ENCODE data around the gene ZFP1. TPM values are rescaled to one million over a fixed set of nuclear protein-coding genes. Genes with fewer than 3 reads are reported as not detected.
A peak's percentile ranks its signal among the peaks of the same experiment; 100 is the strongest.

Gene ZFP1
- total and polyA plus RNA-seq, 9 of the 15 experiments (the other 6 are each of a cell fraction or from before 2014, with no cell fraction given), result 2.6 to 14.7 (median 11.6) TPM

DNA sequence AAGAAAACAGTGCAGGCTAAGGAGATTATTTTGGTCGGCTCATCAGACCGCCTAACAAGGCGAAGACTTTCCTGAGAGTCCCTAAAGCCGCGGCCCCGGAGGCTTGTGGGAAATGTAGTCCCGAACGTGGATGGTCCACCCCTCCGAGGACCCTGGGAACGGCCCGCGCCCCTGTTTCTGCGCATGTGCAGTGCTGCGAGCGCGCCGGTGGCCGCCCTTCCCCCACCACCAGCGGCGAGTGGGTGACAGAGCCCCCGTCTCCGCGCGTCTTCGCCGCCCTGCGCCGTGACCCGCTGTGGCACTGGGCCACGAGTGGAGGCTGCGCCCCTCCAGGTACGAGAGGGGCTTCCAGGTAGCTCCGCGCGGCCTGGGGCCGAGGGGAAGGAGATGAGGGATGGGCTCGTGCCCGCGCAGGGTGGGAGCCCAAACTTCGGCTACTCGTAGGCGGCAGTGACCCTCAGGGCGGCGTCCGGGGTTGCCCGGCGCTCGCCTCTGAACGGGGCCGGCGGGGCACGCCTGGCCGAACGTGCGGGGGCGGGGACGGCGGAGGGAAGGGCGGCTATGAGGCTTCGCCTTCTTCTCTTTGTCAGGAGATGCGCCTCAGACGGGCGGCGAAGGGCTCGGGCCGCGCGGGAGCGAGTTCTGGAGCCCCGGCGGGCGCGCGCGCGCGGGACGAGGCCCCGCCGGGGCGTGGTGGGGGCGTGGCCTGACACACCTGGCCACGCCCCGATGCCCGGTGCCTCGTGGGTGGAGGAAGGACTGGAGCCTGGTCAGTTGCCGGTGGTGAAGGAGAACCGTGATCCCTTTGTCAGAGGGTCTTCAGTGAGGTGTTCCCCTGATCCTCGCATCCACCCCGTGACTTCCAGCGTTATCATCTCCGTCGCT lies at the start of gene ZFP1 (continued):
- TF ChIP-seq, protein P1, sequence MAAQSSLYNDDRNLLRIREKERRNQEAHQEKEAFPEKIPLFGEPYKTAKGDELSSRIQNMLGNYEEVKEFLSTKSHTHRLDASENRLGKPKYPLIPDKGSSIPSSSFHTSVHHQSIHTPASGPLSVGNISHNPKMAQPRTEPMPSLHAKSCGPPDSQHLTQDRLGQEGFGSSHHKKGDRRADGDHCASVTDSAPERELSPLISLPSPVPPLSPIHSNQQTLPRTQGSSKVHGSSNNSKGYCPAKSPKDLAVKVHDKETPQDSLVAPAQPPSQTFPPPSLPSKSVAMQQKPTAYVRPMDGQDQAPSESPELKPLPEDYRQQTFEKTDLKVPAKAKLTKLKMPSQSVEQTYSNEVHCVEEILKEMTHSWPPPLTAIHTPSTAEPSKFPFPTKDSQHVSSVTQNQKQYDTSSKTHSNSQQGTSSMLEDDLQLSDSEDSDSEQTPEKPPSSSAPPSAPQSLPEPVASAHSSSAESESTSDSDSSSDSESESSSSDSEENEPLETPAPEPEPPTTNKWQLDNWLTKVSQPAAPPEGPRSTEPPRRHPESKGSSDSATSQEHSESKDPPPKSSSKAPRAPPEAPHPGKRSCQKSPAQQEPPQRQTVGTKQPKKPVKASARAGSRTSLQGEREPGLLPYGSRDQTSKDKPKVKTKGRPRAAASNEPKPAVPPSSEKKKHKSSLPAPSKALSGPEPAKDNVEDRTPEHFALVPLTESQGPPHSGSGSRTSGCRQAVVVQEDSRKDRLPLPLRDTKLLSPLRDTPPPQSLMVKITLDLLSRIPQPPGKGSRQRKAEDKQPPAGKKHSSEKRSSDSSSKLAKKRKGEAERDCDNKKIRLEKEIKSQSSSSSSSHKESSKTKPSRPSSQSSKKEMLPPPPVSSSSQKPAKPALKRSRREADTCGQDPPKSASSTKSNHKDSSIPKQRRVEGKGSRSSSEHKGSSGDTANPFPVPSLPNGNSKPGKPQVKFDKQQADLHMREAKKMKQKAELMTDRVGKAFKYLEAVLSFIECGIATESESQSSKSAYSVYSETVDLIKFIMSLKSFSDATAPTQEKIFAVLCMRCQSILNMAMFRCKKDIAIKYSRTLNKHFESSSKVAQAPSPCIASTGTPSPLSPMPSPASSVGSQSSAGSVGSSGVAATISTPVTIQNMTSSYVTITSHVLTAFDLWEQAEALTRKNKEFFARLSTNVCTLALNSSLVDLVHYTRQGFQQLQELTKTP (IDR thresholded peaks at IDR 0.05; ENCODE audit: low read depth in 1 of 2, partially characterized antibody in 2 of 2), result peak in 1 of 2 experiments; percentile 93
- peak; percentile 29; the same call in 1 of the 2 replicates for TF ChIP-seq PML (IDR thresholded peaks at IDR 0.05; ENCODE audit: low read length)
- TF ChIP-seq JUN (IDR thresholded peaks at IDR 0.05; ENCODE audit: borderline replicate concordance, low read depth, low read length), result 0 out of 2 replicates have a peak, but pooled peaks have one; percentile 25
- TF ChIP-seq JUN (CRISPR knock-in tag; IDR thresholded peaks at IDR 0.05; ENCODE audit: borderline replicate concordance), result no peak
- TF ChIP-seq RBBP5 (IDR thresholded peaks at IDR 0.05; ENCODE audit: borderline replicate concordance, insufficient read depth, low read length, poor library complexity, severe bottlenecking), result peak; percentile 84
- TF ChIP-seq ZNF12 (CRISPR knock-in tag; IDR thresholded peaks at IDR 0.05), result 0 out of 2 replicates have a peak, but pooled peaks have one; percentile 60
- peak; percentile 96 to 97 for TF ChIP-seq NRF1 (conservative IDR thresholded peaks at IDR 0.05 in 1 of 2, IDR thresholded peaks at IDR 0.05 in 1 of 2)
- peak; percentile 10; the same call in 1 of the 2 replicates for TF ChIP-seq GABPA (tag; conservative IDR thresholded peaks at IDR 0.05; ENCODE audit: low read depth)
- TF ChIP-seq, protein P2, sequence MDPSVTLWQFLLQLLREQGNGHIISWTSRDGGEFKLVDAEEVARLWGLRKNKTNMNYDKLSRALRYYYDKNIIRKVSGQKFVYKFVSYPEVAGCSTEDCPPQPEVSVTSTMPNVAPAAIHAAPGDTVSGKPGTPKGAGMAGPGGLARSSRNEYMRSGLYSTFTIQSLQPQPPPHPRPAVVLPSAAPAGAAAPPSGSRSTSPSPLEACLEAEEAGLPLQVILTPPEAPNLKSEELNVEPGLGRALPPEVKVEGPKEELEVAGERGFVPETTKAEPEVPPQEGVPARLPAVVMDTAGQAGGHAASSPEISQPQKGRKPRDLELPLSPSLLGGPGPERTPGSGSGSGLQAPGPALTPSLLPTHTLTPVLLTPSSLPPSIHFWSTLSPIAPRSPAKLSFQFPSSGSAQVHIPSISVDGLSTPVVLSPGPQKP (CRISPR knock-in tag; IDR thresholded peaks at IDR 0.05), result no peak
- peak; percentile 39 for TF ChIP-seq KDM5B (IDR thresholded peaks at IDR 0.05; ENCODE audit: insufficient replicate concordance, low read depth, low read length)
- peak; percentile 73; the same call in 1 of the 2 replicates for TF ChIP-seq EP400 (IDR thresholded peaks at IDR 0.05)
- TF ChIP-seq, protein P3, sequence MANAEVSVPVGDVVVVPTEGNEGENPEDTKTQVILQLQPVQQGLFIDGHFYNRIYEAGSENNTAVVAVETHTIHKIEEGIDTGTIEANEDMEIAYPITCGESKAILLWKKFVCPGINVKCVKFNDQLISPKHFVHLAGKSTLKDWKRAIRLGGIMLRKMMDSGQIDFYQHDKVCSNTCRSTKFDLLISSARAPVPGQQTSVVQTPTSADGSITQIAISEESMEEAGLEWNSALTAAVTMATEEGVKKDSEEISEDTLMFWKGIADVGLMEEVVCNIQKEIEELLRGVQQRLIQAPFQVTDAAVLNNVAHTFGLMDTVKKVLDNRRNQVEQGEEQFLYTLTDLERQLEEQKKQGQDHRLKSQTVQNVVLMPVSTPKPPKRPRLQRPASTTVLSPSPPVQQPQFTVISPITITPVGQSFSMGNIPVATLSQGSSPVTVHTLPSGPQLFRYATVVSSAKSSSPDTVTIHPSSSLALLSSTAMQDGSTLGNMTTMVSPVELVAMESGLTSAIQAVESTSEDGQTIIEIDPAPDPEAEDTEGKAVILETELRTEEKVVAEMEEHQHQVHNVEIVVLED (CRISPR knock-in tag; IDR thresholded peaks at IDR 0.05), result peak; percentile 36
- TF ChIP-seq ATF1 (CRISPR knock-in tag; IDR thresholded peaks at IDR 0.05), result no peak
- TF ChIP-seq ATF1 (tag; IDR thresholded peaks at IDR 0.05), result peak; percentile 75
- peak; percentile 90 for TF ChIP-seq EGR1 (conservative IDR thresholded peaks at IDR 0.05)
- peak; percentile 91 for TF ChIP-seq POLR2G (IDR thresholded peaks at IDR 0.05; ENCODE audit: low read depth, low read length)
- TF ChIP-seq NR2C2 (CRISPR knock-in tag; IDR thresholded peaks at IDR 0.05), result peak; percentile 63; the same call in 1 of the 2 replicates
- peak; percentile 81 for TF ChIP-seq NR2C2 (tag; IDR thresholded peaks at IDR 0.05)
- peak; percentile 75 for TF ChIP-seq CHD2 (IDR thresholded peaks at IDR 0.05; ENCODE audit: low read depth, low read length)

Data from K562 (cell line).